Sigmoid colon (tissue), 7 donors: ENCODE results near the gene UBN1. TPM values are rescaled to one million over a fixed set of nuclear protein-coding genes. Genes with fewer than 3 reads are reported as not detected.

ENCODE experiments used
- DNase-seq: peaks from one replicate; pipeline ENCODE4 v3.0.0-alpha.2; 2019
- H3K27ac ChIP-seq, 4 donors: fragments of 200-600 bp; sonication (generic); one replicate each; pipeline ENCODE4 v1.5.1; 2016 to 2019; ENCODE audit warnings: mild to moderate bottlenecking in 1 of 4
- H3K27me3 ChIP-seq, 3 donors: fragments of 200-600 bp; sonication (generic); one replicate each; pipeline ENCODE4 v1.5.1; 2019; ENCODE audit warnings: mild to moderate bottlenecking in 1 of 3
- H3K36me3 ChIP-seq, 4 donors: fragments of 200-600 bp; sonication (generic); one replicate each; pipeline ENCODE4 v1.5.1; 2016 to 2019
- H3K4me1 ChIP-seq, 4 donors: fragments of 200-600 bp; sonication (generic); one replicate each; pipeline ENCODE4 v1.5.1; 2017 to 2019
- H3K4me3 ChIP-seq, 4 donors: fragments of 200-600 bp; sonication (generic); one replicate each; pipeline ENCODE4 v1.5.1; 2017 to 2019; ENCODE audit warnings: mild to moderate bottlenecking in 2 of 4, moderate library complexity in 1 of 4
- H3K9me3 ChIP-seq, 4 donors: fragments of 200-600 bp in 3 of 4; sonication (generic) in 3 of 4; one replicate each; pipeline versions ENCODE4 v1.5.1 to v1.6.1; 2013 to 2019
- CTCF ChIP-seq, 4 experiments: fragments of 450-650 bp in 3 of 4; fragments of 200-600 bp in 1 of 4; IDR thresholded peaks; one replicate each; pipeline ENCODE4 v1.5.1; 2016 to 2019; ENCODE audit warnings: antibody characterized with exemption in 4 of 4, mild to moderate bottlenecking in 3 of 4, moderate library complexity in 2 of 4
- EP300 ChIP-seq, 4 donors: sonication (generic); formaldehyde crosslinking; IDR thresholded peaks; one replicate each; pipeline ENCODE4 v1.6.1; 2017; ENCODE audit warnings: antibody characterized with exemption in 4 of 4
- POLR2A ChIP-seq, 2 donors: fragments of 450-650 bp; IDR thresholded peaks; one replicate each; pipeline ENCODE4 v1.6.1; 2016; ENCODE audit warnings: antibody characterized with exemption in 2 of 2, mild to moderate bottlenecking in 2 of 2, moderate library complexity in 2 of 2
- POLR2AphosphoS5 ChIP-seq, 4 donors: sonication (generic); formaldehyde crosslinking; IDR thresholded peaks; one replicate each; pipeline ENCODE4 v1.6.1; 2017; ENCODE audit warnings: antibody characterized with exemption in 4 of 4
- WGBS, 2 donors: extraction: QIAGEN DNeasy Blood & Tissue Kit; methylation state at CpG; one replicate each; pipeline ENCODE4 v1.1.7; 2013; 5-methylcytosine and 5-hydroxymethylcytosine counted together
- intact Hi-C: fragments of 100-400 bp; cut with DNase I; formaldehyde crosslinking; loops from one replicate; pipeline ENCODE4 v1.15.1; 2023
- polyA plus RNA-seq, 3 donors: library from polyadenylated mRNA; stranded (reverse); fragments of 200-250 nt; gene quantifications; one replicate each; pipeline ENCODE4 v1.2.3, GENCODE V29; 2013
- total RNA-seq, 4 donors: library from RNA; depleted of rRNA; stranded (reverse); fragments of >200 nt; gene quantifications; one replicate each; pipeline ENCODE4 v1.1.0, GENCODE V29; 2016
- donor health status: healthy with polysubstance abuse.
- donor health status: Bipolar disorder and iron deficiency.
- donor health status: healthy.

The UBN1 gene
- total and polyA plus RNA-seq, 7 donors: 8.4 to 27.7 (median 17.8) TPM

DNA sequence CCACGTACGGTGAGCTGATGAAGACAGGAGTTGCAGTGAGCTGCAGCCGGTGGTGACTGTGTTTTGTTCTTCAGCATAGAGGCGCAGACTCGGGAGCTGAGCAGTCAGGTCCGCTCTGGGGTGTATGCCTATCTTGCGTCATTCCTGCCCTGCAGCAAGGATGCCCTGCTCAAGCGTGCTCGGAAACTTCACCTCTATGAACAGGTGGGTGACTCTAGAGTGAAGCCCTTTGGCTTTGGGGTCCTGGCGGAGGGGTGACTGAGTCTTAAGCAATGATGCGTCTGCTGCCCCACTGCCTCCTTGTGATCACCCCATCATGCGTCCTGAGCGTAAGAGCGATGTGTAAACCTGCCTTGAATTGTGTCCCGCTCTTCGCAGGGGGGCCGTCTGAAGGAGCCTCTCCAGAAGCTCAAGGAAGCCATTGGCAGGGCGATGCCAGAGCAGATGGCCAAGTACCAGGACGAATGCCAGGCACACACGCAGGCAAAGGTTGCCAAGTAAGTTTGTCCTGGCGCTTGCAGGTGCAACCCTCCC lies 22.9 kb downstream of the UBN1 start:
- Histone ChIP-seq H3K4me3 (no peak overlapping the region), H3K36me3 (peaks cover 12 to 61% (median 52%) of the 10 kb centered on the region in 4 donors), H3K4me1 (no peaks in the 10 kb centered on the region), H3K27ac (peak overlapping the region in 1 of 4 donors; percentile 15), H3K27me3 (no peaks in the 10 kb centered on the region), H3K9me3 (no peaks in the 10 kb centered on the region)
- WGBS, 2 donors: 95 to 96% methylated on average over 21 of the region's 21 CpGs
- no peak for DNase-seq
- intact Hi-C loops: no loop called here
- TF ChIP-seq CTCF (IDR thresholded peaks at IDR 0.05) (no peak), POLR2AphosphoS5 (IDR thresholded peaks at IDR 0.05) (peak in 1 of 4 donors; percentile 63), POLR2A (IDR thresholded peaks at IDR 0.05) (no peak), EP300 (IDR thresholded peaks at IDR 0.05) (no peak)

GRCh38 chr16:4871071-4871470 lies 23.8 kb downstream of the UBN1 start:
- Histone ChIP-seq H3K36me3 (peaks cover 17 to 70% (median 57%) of the 10 kb centered on the region in 4 donors), H3K27ac (peak overlapping the region in 1 of 4 donors; percentile 15), H3K9me3 (no peaks in the 10 kb centered on the region), H3K27me3 (no peaks in the 10 kb centered on the region), H3K4me3 (no peak overlapping the region), H3K4me1 (no peaks in the 10 kb centered on the region)
- no peak for TF ChIP-seq CTCF (IDR thresholded peaks at IDR 0.05)
- no peak for TF ChIP-seq POLR2A (IDR thresholded peaks at IDR 0.05)
- TF ChIP-seq POLR2AphosphoS5 (IDR thresholded peaks at IDR 0.05): no peak
- TF ChIP-seq EP300 (IDR thresholded peaks at IDR 0.05): no peak
- no peak for DNase-seq
- intact Hi-C loops: no loop called here
- 92 to 94% methylated on average over 4 of the region's 4 CpGs for WGBS, 2 donors

DNA sequence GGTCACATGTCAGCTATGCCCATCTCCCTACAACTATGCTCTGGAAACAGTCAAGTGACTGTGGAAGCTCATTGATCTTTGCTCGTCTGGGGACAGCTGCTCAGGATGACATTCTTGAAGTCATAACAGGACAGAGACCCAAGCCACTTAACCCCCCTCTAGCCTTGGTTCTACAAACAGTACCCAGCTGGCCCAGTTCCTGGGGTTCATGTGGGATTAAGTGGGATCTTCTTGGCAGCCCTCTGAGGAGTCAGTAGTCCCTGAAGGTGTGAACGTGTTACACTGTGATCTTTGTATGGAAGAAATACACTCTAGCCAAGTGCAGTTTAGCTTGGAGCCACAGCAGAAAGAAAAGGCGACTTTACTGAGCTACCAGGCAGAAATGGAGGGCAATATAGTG lies 25.8 kb downstream of the UBN1 start:
- DNase-seq: no peak
- no peaks in the 10 kb centered on the region for H3K9me3 ChIP-seq
- intact Hi-C loops: no loop called here
- H3K27me3 ChIP-seq: no peaks in the 10 kb centered on the region
- H3K4me3 ChIP-seq: no peak overlapping the region
- 81 to 85% methylated on average over 3 of the region's 3 CpGs for WGBS, 2 donors
- H3K27ac ChIP-seq: no peak overlapping the region
- no peak for TF ChIP-seq POLR2AphosphoS5 (IDR thresholded peaks at IDR 0.05)
- TF ChIP-seq POLR2A (IDR thresholded peaks at IDR 0.05): no peak
- no peak for TF ChIP-seq CTCF (IDR thresholded peaks at IDR 0.05)
- no peak for TF ChIP-seq EP300 (IDR thresholded peaks at IDR 0.05)
- H3K36me3 ChIP-seq: peaks cover 30 to 90% (median 74%) of the 10 kb centered on the region in 4 donors
- H3K4me1 ChIP-seq: no peaks in the 10 kb centered on the region

DNA sequence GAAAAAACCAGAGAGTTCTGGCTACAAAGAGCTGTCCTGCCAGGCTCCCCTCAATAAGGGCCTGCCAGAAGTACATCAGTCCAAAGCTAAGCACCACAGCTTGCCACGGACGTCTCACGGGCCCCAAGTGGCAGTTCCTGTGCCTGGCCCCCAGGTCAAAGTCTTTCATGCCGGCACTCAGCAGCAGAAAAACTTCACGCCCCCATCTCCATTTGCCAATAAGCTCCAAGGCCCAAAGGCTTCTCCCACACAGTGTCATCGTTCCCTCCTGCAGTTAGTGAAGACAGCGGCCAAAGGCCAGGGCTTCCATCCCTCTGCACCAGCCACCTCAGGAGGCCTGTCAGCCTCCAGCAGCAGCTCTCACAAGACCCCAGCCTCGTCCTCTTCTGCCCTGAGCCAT lies 27.4 kb downstream of the UBN1 start:
- TF ChIP-seq POLR2A (IDR thresholded peaks at IDR 0.05) (no peak), POLR2AphosphoS5 (IDR thresholded peaks at IDR 0.05) (no peak), EP300 (IDR thresholded peaks at IDR 0.05) (no peak), CTCF (IDR thresholded peaks at IDR 0.05) (no peak)
- H3K4me1 ChIP-seq: no peaks in the 10 kb centered on the region
- WGBS, 2 donors: 88 to 91% methylated on average over 8 of the region's 8 CpGs
- H3K27ac ChIP-seq: no peak overlapping the region
- H3K9me3 ChIP-seq: no peaks in the 10 kb centered on the region
- no peak for DNase-seq
- no peaks in the 10 kb centered on the region for H3K27me3 ChIP-seq
- intact Hi-C loops: no loop called here
- H3K4me3 ChIP-seq: no peak overlapping the region
- H3K36me3 ChIP-seq: peaks cover 36 to 98% (median 82%) of the 10 kb centered on the region in 4 donors
